Activated T-helper 1 cell treated with Interleukin-2 at 50 U/mL for 16 hours (primary cell): Measurements from ENCODE around the gene PARD6B.

Experiments used
- DNase-seq: peaks from one replicate; pipeline ENCODE4 v3.0.0-alpha.2; 2020; ENCODE audit warnings: low read depth

Gene PARD6B

DNA sequence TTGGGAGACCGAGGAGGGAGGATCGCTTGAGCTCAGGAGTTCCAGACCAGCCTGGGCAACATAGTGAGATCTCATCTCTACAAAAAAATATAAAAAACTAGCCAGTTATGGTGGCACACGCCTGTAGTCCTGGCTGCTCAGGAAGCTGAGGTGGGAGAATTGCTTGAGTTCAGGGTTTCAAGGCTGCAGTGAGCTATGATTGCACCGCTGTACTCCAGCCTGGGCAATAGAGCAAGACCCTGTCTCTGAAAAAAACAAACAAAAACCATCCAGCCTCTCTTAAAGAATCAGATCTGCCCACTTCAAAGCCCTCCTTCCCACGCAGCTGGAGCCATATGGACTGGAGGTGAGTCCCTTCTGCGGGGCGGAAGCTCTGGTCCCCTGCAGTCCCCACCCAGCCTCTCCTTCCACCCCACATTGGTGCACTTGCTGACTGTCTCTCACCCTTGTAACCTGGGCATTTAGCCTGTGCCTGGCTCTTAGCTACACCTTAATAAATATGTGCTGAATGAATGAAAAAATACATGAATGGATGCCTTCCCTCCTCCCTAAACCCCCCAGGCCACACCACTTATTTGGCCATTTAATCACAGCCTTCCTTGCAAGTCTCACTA, 7.2 kb upstream of the PARD6B start:
- DNase-seq, result no peak

GRCh38 chr20:50724851-50725723, 6.3 kb upstream of the PARD6B start:
- DNase-seq, result no peak

GRCh38 chr20:50725724-50726005, 5.7 kb upstream of the PARD6B start:
- no peak for DNase-seq

DNA sequence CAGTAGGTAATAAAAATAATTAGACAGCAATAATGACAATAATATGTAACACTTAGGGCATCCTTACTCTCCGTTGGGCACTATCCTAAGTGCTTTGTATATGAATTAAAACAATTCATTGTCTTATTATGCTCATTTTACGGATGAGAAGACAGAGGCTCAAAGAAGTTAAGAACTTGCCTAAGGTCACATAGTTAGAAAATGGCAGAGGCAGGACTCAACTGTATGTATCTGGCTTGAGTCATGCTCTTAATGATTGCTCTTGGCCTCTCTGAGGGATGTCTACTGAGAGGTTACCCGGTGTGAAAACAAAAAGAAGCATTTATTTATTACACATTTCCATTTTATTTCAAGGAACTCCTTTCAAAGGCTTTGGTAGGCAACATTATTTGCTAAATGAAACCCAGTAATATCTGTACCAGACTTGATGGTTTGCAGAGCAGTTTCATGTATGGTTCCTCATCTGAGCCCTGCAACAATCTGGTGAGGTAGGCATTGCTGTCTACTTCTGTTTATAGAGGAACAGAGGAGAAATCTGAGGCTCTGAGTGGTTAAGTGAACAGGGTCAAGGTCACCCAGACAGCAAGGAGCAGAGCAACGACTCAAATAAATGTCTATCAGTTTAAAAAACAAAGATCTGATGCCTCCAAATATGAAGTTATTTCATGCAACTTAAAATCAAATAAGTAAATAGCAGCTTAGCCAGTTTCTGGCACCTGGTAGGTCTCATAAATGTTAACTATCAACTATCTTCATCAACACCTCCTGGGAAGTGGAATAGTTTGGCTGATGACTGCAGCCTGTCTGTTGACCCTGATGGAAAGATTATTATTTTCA, 4.2 kb upstream of the PARD6B start:
- no peak for DNase-seq

DNA sequence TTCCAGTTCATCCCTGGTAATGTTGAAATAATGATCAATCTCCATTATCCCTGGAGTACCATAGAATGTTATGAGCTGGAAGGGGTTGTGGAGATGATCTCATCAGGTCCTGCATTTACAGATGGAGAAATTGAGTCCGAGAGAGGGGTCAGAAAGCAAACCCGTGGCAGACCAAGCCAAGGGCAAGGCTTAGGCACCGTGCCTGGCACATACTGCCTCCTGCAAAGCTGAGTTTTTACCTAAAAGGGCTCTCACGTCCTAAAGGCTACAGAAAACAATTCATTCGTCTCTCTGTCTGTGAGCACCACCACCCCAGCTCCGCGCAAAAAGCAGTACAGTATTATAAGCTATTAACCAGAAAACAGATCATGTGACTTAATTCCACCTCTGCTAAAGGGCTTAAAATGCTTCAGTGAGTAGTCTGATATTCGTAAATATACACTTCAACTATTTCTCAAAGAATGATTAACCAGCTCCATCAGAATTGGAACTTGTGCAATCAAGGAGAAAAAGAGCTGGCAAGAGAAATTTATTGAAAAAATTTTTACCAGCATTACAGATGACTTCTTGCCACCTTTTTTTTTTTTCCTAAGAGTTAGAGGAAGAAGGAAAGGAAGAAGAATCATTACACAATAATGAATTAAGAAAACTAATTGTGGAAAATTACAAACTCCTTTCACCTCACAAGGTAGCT, 3.4 kb upstream of the PARD6B start:
- DNase-seq, result no peak

- DNase-seq, result no peak
These were observed 2.8 kb upstream of the PARD6B start for GRCh38 chr20:50728486-50728980.

GRCh38 chr20:50728981-50729874, 2.2 kb upstream of the PARD6B start:
- DNase-seq, result no peak

DNA sequence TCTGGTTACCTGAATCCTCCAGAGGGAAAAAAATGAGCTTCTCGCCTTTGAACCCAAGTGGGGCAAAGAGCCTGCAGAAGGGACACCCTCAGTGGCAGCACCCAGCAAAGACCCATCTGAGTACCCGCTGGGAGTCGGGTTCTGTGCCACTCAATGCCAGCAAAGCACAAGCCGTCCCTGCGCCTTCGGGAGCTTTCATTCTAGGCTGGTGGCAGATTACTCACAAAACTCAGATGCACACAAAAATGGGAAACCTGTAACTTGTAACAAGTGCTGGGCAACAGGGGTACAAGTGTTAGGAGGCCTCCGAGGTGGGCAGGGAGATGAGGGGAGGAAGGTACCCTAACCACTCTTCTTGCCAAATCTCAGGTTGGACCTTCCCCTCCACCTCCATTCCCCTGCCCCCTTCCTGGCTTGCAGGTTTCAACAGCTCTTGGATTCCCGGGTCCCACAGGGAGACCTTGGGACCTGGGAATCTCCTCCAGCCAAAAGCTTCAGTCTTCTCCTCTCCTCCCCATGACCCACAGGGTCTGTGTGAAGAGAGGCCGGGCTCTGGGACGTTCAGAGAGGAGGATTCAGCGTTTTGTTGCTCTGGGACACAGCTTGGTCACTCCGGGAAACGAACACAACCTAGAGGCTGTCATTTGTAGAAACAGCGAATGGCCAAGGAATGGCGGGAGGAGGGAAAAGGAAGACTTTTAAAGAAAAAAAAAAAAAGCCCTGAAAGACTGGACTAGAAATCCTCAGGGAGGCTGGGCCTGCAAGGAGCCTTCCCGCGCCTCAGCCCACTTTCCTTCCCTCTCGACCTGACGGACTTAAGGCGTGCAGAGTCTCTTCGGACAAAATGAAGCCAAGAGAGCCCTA, 1.2 kb upstream of the PARD6B start:
- DNase-seq, result no peak

DNA sequence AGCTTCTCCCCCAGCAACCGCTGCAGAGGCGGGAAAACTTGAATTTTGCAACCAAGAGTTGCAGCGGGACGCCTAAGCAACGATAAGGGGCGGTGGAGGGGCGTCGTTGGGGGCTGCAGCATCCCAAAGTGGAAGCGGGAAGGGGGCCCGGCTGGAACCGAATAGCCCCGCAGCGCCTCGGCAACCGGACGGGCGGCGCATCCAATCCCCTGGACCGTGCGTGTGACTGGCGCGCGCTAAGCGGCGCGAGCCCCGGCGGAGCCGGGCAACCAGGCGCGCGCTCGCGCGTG, 670 bp upstream of the PARD6B start:
- no peak for DNase-seq

DNA sequence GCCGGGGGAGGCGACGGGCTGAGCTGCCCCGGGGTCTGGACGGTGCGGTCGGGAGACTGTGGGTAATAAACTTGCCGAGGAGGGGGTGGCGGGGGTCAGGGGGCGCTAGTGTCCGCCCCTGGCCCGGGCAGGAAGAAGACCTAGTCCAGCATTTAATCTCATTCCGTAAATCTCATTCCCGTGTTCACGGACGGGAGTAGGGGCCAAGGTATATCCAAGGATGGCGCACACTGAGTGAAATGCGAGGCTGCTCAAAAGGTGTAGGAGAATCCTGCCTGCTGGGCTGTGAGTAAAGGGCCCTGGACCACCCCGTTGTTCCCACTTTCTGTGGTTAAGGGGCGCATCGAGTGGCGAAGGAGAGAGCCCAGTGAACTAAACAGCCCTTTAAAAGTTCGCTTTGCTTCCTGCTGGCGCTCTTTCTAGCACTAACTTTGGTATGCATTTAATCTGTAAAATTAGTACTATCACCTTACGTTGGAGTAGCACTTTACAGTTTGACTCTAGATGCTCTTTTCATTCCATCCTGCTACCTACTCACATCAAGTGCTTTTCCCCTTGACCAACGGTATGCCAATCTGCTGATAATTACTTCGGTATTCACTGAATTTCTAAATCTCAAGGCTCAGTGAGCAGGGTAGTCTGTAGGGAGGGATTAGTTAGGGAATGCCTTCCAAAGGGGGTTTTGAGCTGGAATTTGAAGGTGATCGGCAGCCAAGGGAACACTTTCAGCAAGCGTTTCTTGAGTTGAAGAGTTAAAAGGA, 730 bp downstream of the PARD6B start:
- DNase-seq, result no peak

DNA sequence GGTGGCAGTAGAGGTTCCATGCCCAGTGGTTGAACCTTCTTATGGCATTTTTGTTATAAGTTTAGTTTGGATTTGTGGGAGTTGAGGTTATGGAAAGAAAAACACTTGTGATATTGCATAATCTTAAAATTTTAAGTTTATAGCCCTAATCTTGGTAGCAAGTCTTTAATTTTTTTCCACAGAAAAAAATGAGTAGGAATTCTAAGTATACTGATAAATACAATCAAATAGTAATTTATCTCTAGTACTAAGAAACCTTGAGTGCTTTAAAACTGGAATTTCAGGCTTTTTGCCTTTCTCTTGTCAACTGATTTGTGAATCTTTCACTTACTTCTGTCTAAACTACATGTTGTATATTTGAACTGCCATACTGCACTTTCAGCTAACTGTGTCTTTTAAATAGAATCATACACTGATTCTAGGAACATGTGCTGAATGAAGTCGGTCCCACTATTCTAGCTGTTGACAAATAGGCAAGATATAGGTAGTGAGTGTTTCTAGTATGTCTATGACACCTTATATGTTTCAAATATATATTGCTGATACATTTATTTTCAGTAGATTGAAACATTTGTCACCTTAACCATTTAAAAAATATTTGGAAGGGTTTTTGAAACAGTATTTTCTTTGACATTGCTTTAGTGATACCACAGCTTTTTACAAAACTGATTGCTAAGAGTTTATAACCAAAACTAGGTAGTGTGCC, 2.4 kb downstream of the PARD6B start:
- DNase-seq, result no peak

DNA sequence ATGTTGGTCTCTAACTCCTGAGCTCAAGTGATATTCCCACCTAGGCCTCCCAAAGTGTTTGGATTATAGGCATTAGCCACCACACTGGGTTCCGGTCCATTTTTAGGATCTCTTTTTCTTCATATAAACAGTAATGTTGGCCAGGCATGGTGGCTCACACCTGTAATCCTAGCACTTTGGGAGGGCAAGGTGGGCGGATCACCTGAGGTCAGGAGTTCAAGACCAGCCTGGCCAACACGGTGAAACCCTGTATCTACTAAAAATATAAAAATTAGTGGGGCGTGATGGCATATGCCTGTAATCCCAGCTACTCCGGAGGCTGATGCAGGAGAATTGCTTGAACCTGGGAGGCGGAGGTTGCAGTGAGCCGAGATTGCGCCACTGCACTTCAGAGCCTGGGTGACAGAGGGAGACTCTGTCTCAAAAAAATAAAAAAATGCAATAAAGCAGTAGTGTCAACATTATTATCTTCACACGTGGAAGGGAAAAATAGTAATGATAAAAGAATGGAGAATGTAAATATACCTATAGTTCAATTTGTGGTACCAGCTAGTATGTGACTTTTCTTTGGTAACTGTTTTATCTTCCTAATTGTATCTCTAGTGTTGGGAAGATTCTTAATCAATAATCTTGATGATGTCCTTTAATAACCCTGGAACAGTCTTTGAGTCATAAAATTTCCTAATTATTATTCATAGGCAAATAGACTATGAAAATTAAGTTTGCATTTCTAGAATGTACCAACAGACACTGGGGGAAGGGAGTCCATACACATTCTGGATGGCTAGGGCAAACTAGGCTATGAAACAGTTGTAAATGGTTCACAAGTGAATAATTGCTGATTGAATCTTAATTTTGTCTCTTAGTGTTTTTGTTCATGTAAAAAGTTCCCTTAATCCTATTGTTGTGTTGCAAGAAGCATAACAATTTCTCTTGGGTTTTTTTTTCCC, 3.6 kb downstream of the PARD6B start:
- DNase-seq, result no peak

- no peak for DNase-seq
These were observed 4.4 kb downstream of the PARD6B start for GRCh38 chr20:50735813-50736212.

GRCh38 chr20:50737352-50737751, 6.0 kb downstream of the PARD6B start:
- DNase-seq, result no peak

DNA sequence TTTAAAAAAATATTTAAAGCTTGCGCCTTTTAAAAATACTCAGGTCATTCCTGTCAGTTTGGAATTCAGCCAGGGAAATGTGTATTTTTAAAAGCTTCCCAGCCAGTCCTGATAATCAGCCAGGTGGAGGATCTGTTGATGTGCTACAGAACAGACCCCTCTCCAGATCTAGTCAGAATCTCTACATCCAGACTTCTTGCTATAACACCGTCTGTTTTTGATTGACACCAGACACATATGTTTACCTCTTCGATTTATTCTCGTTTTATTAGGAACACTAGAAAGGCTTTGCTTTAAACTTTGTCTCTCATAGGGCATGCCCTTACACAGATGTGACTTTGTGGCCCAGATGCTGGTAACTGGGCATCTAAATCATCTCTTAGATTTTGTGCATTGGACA, 11.7 kb downstream of the PARD6B start:
- DNase-seq, result no peak

DNA sequence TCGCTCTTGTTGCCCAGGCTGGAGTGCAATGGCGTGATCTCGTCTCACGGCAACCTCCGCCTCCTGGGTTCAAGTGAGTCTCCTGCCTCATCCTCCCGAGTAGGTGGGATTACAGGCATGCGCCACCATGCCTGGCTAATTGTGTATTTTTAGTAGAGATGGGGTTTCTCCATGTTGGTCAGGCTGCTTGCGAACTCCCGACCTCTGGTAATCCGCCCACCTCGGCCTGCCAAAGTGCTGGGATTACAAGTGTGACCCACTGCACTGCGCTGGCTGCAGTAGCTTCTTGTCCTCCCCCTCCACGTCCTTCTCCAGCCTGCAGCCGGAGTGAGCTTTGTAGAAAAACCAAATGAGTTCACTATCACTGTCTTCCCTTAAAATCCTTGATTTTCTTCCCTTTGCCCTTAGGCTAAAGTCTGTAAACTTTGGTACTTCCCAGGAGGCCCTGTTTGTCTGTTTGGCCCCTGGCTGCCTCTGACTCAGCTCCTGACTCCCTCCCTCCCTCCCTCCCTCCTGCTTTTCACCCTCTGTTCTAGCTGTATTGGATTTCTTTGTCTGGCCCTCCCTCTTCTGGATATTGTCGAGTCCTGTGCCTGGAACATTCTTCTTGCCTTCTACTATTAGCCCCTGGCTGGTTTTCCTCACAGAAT, 12.9 kb downstream of the PARD6B start:
- no peak for DNase-seq

GRCh38 chr20:50745634-50746137, 14.3 kb downstream of the PARD6B start:
- no peak for DNase-seq
